ENCODE results near the gene ATG14.

ATG14 gene

DNA sequence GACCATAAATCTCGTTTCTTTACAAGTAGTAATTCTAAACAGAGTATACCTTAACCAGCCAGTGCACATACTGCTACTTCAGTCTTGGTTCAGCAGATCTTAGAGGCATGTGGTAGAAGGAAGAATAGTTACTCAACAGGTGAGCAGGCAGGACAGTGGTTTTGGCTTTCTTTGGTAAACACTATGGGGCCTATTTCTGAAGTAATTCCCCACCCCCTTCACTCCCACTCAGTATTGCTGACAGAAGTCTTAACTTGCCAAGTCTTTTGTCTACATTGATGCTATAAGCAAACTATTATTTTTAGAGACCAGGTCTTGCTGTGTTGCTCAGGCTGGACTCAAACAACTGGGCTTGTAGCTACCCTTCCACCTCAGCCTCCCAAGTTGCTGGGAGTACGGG lies 71.9 kb downstream of the ATG14 start:
- H3K27me3 ChIP-seq (ENCODE audit: insufficient read depth, low read length, poor library complexity, severe bottlenecking), result no peaks in the 10 kb centered on the region
- no peaks in the 10 kb centered on the region for H3F3A ChIP-seq (ENCODE audit: low read depth)
- H2AFZ ChIP-seq (ENCODE audit: low read length), result no peak overlapping the region
- TF ChIP-seq CTCF (conservative IDR thresholded peaks at IDR 0.05; ENCODE audit: low read length) (no peak), EZH2phosphoT487 (IDR thresholded peaks at IDR 0.05; ENCODE audit: borderline replicate concordance) (no peak)
- no peak overlapping the region for H3K4me3 ChIP-seq (ENCODE audit: low read length, poor library complexity, severe bottlenecking)
- no peaks in the 10 kb centered on the region for H3K36me3 ChIP-seq (ENCODE audit: insufficient read depth, low read length)
- no peaks in the 10 kb centered on the region for H3K9me3 ChIP-seq (ENCODE audit: insufficient read depth, low read depth, low read length)
- no peak overlapping the region for H3K9ac ChIP-seq (ENCODE audit: low read depth, low read length, poor library complexity, severe bottlenecking)
- H4K20me1 ChIP-seq (ENCODE audit: insufficient read depth, low read length, poor library complexity, severe bottlenecking), result peaks cover 76% of the 10 kb centered on the region
- H3K79me2 ChIP-seq (ENCODE audit: insufficient read depth, low read length), result peaks cover 96% of the 10 kb centered on the region
- no peak overlapping the region for H3K4me2 ChIP-seq (ENCODE audit: low read depth, low read length, poor library complexity, severe bottlenecking)
- no peaks in the 10 kb centered on the region for H3K9me2 ChIP-seq (replicated peaks; ENCODE audit: low read depth, low read length)
- H3K4me1 ChIP-seq (ENCODE audit: insufficient read depth, low read length, poor library complexity, severe bottlenecking), result peaks cover 48% of the 10 kb centered on the region

DNA sequence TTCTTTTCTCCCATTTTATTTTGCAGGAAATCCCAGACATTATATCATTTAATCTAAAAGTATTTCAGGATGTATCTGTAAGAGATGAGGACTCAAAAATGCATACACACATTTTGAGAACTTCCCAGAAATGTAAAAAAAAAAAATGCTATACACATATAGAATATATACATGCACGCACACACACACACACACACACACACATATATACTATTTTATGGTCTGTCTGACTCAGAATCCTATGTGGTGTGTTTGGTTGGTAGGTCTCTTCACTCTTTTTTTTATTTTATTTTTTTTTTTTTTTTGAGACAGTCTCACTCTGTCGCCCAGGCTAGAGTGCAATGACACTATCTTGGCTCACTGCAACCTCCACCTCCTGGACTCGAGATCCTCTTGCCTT lies 74.9 kb downstream of the ATG14 start:
- Histone ChIP-seq H3K4me2 (ENCODE audit: low read depth, low read length, poor library complexity, severe bottlenecking) (peak overlapping the region; percentile 53), H3K9ac (ENCODE audit: low read depth, low read length, poor library complexity, severe bottlenecking) (no peak overlapping the region), H3K27me3 (ENCODE audit: insufficient read depth, low read length, poor library complexity, severe bottlenecking) (no peaks in the 10 kb centered on the region), H3F3A (ENCODE audit: low read depth) (peaks cover 4% of the 10 kb centered on the region; the same call in 1 of the 2 replicates), H3K36me3 (ENCODE audit: insufficient read depth, low read length) (no peaks in the 10 kb centered on the region), H3K9me2 (replicated peaks; ENCODE audit: low read depth, low read length) (no peaks in the 10 kb centered on the region), H4K20me1 (ENCODE audit: insufficient read depth, low read length, poor library complexity, severe bottlenecking) (peaks cover 82% of the 10 kb centered on the region), H3K4me3 (ENCODE audit: low read length, poor library complexity, severe bottlenecking) (no peak overlapping the region), H2AFZ (ENCODE audit: low read length) (no peak overlapping the region), H3K4me1 (ENCODE audit: insufficient read depth, low read length, poor library complexity, severe bottlenecking) (peaks cover 75% of the 10 kb centered on the region), H3K9me3 (ENCODE audit: insufficient read depth, low read depth, low read length) (no peaks in the 10 kb centered on the region), H3K79me2 (ENCODE audit: insufficient read depth, low read length) (peaks cover 90% of the 10 kb centered on the region)
- no peak for TF ChIP-seq EZH2phosphoT487 (IDR thresholded peaks at IDR 0.05; ENCODE audit: borderline replicate concordance)
- TF ChIP-seq CTCF (conservative IDR thresholded peaks at IDR 0.05; ENCODE audit: low read length), result no peak

GRCh38 chr14:55336162-55336561 lies 75.5 kb downstream of the ATG14 start:
- no peaks in the 10 kb centered on the region for H3K9me3 ChIP-seq (ENCODE audit: insufficient read depth, low read depth, low read length)
- H3K9me2 ChIP-seq (replicated peaks; ENCODE audit: low read depth, low read length), result no peaks in the 10 kb centered on the region
- no peaks in the 10 kb centered on the region for H3K27me3 ChIP-seq (ENCODE audit: insufficient read depth, low read length, poor library complexity, severe bottlenecking)
- H2AFZ ChIP-seq (ENCODE audit: low read length), result no peak overlapping the region
- peaks cover 71% of the 10 kb centered on the region for H3K4me1 ChIP-seq (ENCODE audit: insufficient read depth, low read length, poor library complexity, severe bottlenecking)
- peaks cover 80% of the 10 kb centered on the region for H4K20me1 ChIP-seq (ENCODE audit: insufficient read depth, low read length, poor library complexity, severe bottlenecking)
- H3K9ac ChIP-seq (ENCODE audit: low read depth, low read length, poor library complexity, severe bottlenecking), result no peak overlapping the region
- peaks cover 4% of the 10 kb centered on the region; the same call in 1 of the 2 replicates for H3F3A ChIP-seq (ENCODE audit: low read depth)
- H3K36me3 ChIP-seq (ENCODE audit: insufficient read depth, low read length), result no peaks in the 10 kb centered on the region
- H3K4me2 ChIP-seq (ENCODE audit: low read depth, low read length, poor library complexity, severe bottlenecking), result peak overlapping the region; percentile 53
- no peak overlapping the region for H3K4me3 ChIP-seq (ENCODE audit: low read length, poor library complexity, severe bottlenecking)
- TF ChIP-seq EZH2phosphoT487 (IDR thresholded peaks at IDR 0.05; ENCODE audit: borderline replicate concordance) (no peak), CTCF (conservative IDR thresholded peaks at IDR 0.05; ENCODE audit: low read length) (no peak)
- H3K79me2 ChIP-seq (ENCODE audit: insufficient read depth, low read length), result peaks cover 86% of the 10 kb centered on the region
